Trophoblast cell (in vitro differentiated cells and primary cell): ENCODE data around the gene RNF126. TPM values are rescaled to one million over a fixed set of nuclear protein-coding genes. Genes with fewer than 3 reads are reported as not detected.

Experiments used
- DNase-seq, 2 donors: peaks; one replicate each; pipeline ENCODE4 v3.0.0-alpha.2; 2016
- H2AFZ ChIP-seq: 2 replicates; pipeline ENCODE4 v1.6.1; 2013; ENCODE audit warnings: low read length, moderate library complexity, mild to moderate bottlenecking; ENCODE audit not compliant: insufficient read depth, poor library complexity
- H2AK5ac ChIP-seq: 2 replicates; pipeline ENCODE4 v1.6.1; 2013; ENCODE audit warnings: mild to moderate bottlenecking, low read length
- H2BK120ac ChIP-seq: 2 replicates; pipeline ENCODE4 v1.6.1; 2013; ENCODE audit warnings: low read length, mild to moderate bottlenecking, moderate library complexity; ENCODE audit not compliant: insufficient read depth, poor library complexity
- H2BK12ac ChIP-seq: 2 replicates; pipeline ENCODE4 v1.6.1; 2013; ENCODE audit warnings: mild to moderate bottlenecking, low read length, moderate library complexity
- H2BK5ac ChIP-seq: 2 replicates; pipeline ENCODE4 v1.6.1; 2013; ENCODE audit warnings: low read length, low read depth, moderate library complexity, mild to moderate bottlenecking; ENCODE audit not compliant: poor library complexity
- H3K14ac ChIP-seq: 2 replicates; pipeline ENCODE4 v1.6.1; 2013; ENCODE audit warnings: mild to moderate bottlenecking, low read length
- H3K18ac ChIP-seq: 2 replicates; pipeline ENCODE4 v1.6.1; 2013; ENCODE audit warnings: mild to moderate bottlenecking, low read length
- H3K23ac ChIP-seq: 2 replicates; pipeline ENCODE4 v1.6.1; 2013; ENCODE audit warnings: low read length
- H3K27ac ChIP-seq: 2 replicates; pipeline ENCODE4 v1.5.1; 2013; ENCODE audit warnings: low read depth, mild to moderate bottlenecking, inconsistent platforms, low read length, moderate library complexity
- H3K27me3 ChIP-seq: 2 replicates; pipeline ENCODE4 v1.6.1; 2013; ENCODE audit warnings: inconsistent platforms, mild to moderate bottlenecking, low read length, moderate library complexity; ENCODE audit not compliant: insufficient read depth
- H3K36me3 ChIP-seq, 2 experiments: 1 replicate in 1 of 2; 2 replicates in 1 of 2; pipeline ENCODE4 v1.6.1; 2013; ENCODE audit warnings: low read length in 2 of 2, mild to moderate bottlenecking in 2 of 2, moderate library complexity in 1 of 2; ENCODE audit not compliant: insufficient read depth in 2 of 2, control insufficient read depth in 1 of 2
- H3K4ac ChIP-seq: 2 replicates; pipeline ENCODE4 v1.6.1; 2013; ENCODE audit warnings: low read depth, mild to moderate bottlenecking, low read length, moderate library complexity
- H3K4me1 ChIP-seq, 2 experiments: 1 replicate in 1 of 2; 2 replicates in 1 of 2; pipeline ENCODE4 v1.6.1; 2013; ENCODE audit warnings: low read length in 2 of 2, mild to moderate bottlenecking in 2 of 2, moderate library complexity in 1 of 2; ENCODE audit not compliant: insufficient read depth in 2 of 2, control insufficient read depth in 1 of 2
- H3K4me2 ChIP-seq: 2 replicates; pipeline ENCODE4 v1.6.1; 2013; ENCODE audit warnings: inconsistent platforms, mild to moderate bottlenecking, low read length, moderate library complexity
- H3K4me3 ChIP-seq: 2 replicates; pipeline ENCODE4 v1.5.1; 2013; ENCODE audit warnings: mild to moderate bottlenecking, low read depth, low read length, inconsistent platforms
- H3K79me1 ChIP-seq: one replicate; pipeline ENCODE4 v1.6.1; 2013; ENCODE audit warnings: low read length
- H3K79me2 ChIP-seq: 2 replicates; pipeline ENCODE4 v1.6.1; 2013; ENCODE audit warnings: low read length, mild to moderate bottlenecking; ENCODE audit not compliant: control insufficient read depth, insufficient read depth, poor library complexity
- H3K9ac ChIP-seq: 2 replicates; pipeline ENCODE4 v1.6.1; 2013; ENCODE audit warnings: mild to moderate bottlenecking, low read length
- H3K9me3 ChIP-seq: 2 replicates; pipeline ENCODE4 v1.6.1; 2013; ENCODE audit warnings: low read depth, mild to moderate bottlenecking, control low read depth, inconsistent platforms, low read length; ENCODE audit not compliant: insufficient read depth
- H4K12ac ChIP-seq: 2 replicates; pipeline ENCODE4 v1.6.1; 2013; ENCODE audit warnings: low read depth, mild to moderate bottlenecking, low read length, moderate library complexity
- H4K8ac ChIP-seq: 2 replicates; pipeline ENCODE4 v1.6.1; 2013; ENCODE audit warnings: low read depth, mild to moderate bottlenecking, low read length, moderate library complexity
- H4K91ac ChIP-seq: one replicate; pipeline ENCODE4 v1.6.1; 2013; ENCODE audit warnings: low read depth, mild to moderate bottlenecking, low read length, moderate library complexity
- WGBS: extraction: QIAGEN DNeasy Blood & Tissue Kit; methylation state at CpG from one replicate; pipeline ENCODE4 v1.1.7; 2013; ENCODE audit warnings: missing lambda C conversion rate; ENCODE audit not compliant: insufficient read length, insufficient coverage; ENCODE audit errors: extremely low coverage; 5-methylcytosine and 5-hydroxymethylcytosine counted together
- polyA plus RNA-seq: library from polyadenylated mRNA; stranded (reverse); fragments of 200-250 nt; gene quantifications from 2 replicates; pipeline ENCODE4 v1.2.3, GENCODE V29; 2013

The RNF126 gene
- polyA plus RNA-seq = 70.7 and 73.5 TPM in 2 replicates

- Histone ChIP-seq H3K79me2 (peaks cover 47% of the 10 kb centered on the region), H3K18ac (peak within 1 kb of the TSS; percentile 87), H4K91ac (peak within 1 kb of the TSS; percentile 89), H3K27me3 (no peaks in the 10 kb centered on the region), H3K4me3 (peak within 1 kb of the TSS; percentile 98), H3K14ac (peak within 1 kb of the TSS; percentile 95), H3K9ac (peak within 1 kb of the TSS; percentile 99), H2BK120ac (peak within 1 kb of the TSS; percentile 87), H2AK5ac (peak within 1 kb of the TSS; percentile 91), H4K8ac (peak within 1 kb of the TSS; percentile 91), H3K4me1 (peaks cover 11 to 18% of the 10 kb centered on the region in 2 experiments), H3K36me3 (peaks cover 13 to 24% of the 10 kb centered on the region in 2 experiments), H3K4me2 (peak within 1 kb of the TSS; percentile 85), H3K27ac (peak within 1 kb of the TSS; percentile 75), H3K9me3 (peaks cover 9% of the 10 kb centered on the region), H4K12ac (peak within 1 kb of the TSS; percentile 91), H3K23ac (no peak within 1 kb of the TSS), H2AFZ (peak within 1 kb of the TSS; percentile 87), H2BK12ac (peak within 1 kb of the TSS; percentile 41), H3K4ac (peak within 1 kb of the TSS; percentile 99), H3K79me1 (peaks cover 14% of the 10 kb centered on the region), H2BK5ac (peak within 1 kb of the TSS; percentile 70)
- no CpG with 5 or more reads among the region's 97 CpGs for WGBS
- peak; percentile 76 to 91 for DNase-seq
Observed at GRCh38 chr19:662962-663681, at the start of gene RNF126. Gene RNF126 (minus strand): TSS chr19:663214. CDS start chr19:663121, 93 bp downstream.

- H2AK5ac ChIP-seq = no peak overlapping the region
- H3K4me1 ChIP-seq = peaks cover 0 to 3% of the 10 kb centered on the region in 2 experiments
- H3K4ac ChIP-seq = no peak overlapping the region
- H3K4me2 ChIP-seq = no peak overlapping the region
- no peak overlapping the region for H3K27ac ChIP-seq
- H3K9ac ChIP-seq = no peak overlapping the region
- H3K27me3 ChIP-seq = peaks cover 7% of the 10 kb centered on the region
- no peak overlapping the region for H3K4me3 ChIP-seq
- no peak overlapping the region for H2AFZ ChIP-seq
- H3K79me2 ChIP-seq = no peaks in the 10 kb centered on the region
- no peaks in the 10 kb centered on the region for H3K79me1 ChIP-seq
- H3K14ac ChIP-seq = no peak overlapping the region
- H2BK12ac ChIP-seq = no peak overlapping the region
- H3K9me3 ChIP-seq = peaks cover 10% of the 10 kb centered on the region
- no peak overlapping the region for H3K18ac ChIP-seq
- no peak overlapping the region for H3K23ac ChIP-seq
- no peak overlapping the region for H2BK5ac ChIP-seq
- peaks cover 2 to 4% of the 10 kb centered on the region in 2 experiments for H3K36me3 ChIP-seq
- H4K12ac ChIP-seq = no peak overlapping the region
- no peak overlapping the region for H2BK120ac ChIP-seq
- no peak for DNase-seq
- H4K8ac ChIP-seq = no peak overlapping the region
- no CpG with 5 or more reads among the region's 8 CpGs for WGBS
- H4K91ac ChIP-seq = no peak overlapping the region
Observed at GRCh38 chr19:711254-711653, 48.2 kb upstream of the RNF126 start.

- Histone ChIP-seq H2BK120ac (no peak overlapping the region), H3K4me3 (no peak overlapping the region), H2BK5ac (no peak overlapping the region), H3K9ac (no peak overlapping the region), H3K4ac (no peak overlapping the region), H3K27ac (no peak overlapping the region), H3K9me3 (peaks cover 8% of the 10 kb centered on the region), H2AK5ac (no peak overlapping the region), H3K18ac (no peak overlapping the region), H3K14ac (no peak overlapping the region), H3K79me2 (no peaks in the 10 kb centered on the region), H2AFZ (no peak overlapping the region), H3K23ac (no peak overlapping the region), H3K4me1 (peaks cover 0 to 3% of the 10 kb centered on the region in 2 experiments), H2BK12ac (no peak overlapping the region), H3K79me1 (no peaks in the 10 kb centered on the region), H3K27me3 (peaks cover 7% of the 10 kb centered on the region), H4K8ac (no peak overlapping the region), H4K91ac (no peak overlapping the region), H3K4me2 (no peak overlapping the region), H3K36me3 (peaks cover 2 to 4% of the 10 kb centered on the region in 2 experiments), H4K12ac (no peak overlapping the region)
- no peak for DNase-seq
- WGBS = no CpG with 5 or more reads among the region's 21 CpGs
Observed at GRCh38 chr19:710767-711166, 47.8 kb upstream of the RNF126 start.

- H4K12ac ChIP-seq = peak overlapping the region; percentile 51
- H2AK5ac ChIP-seq = no peak overlapping the region
- no peak overlapping the region for H3K9ac ChIP-seq
- no CpG with 5 or more reads among the region's 27 CpGs for WGBS
- H2AFZ ChIP-seq = no peak overlapping the region
- no peak for DNase-seq
- peak overlapping the region; percentile 32 for H3K14ac ChIP-seq
- no peak overlapping the region for H3K27ac ChIP-seq
- no peak overlapping the region for H3K4ac ChIP-seq
- no peaks in the 10 kb centered on the region for H3K79me2 ChIP-seq
- no peak overlapping the region for H2BK5ac ChIP-seq
- peaks cover 0 to 3% of the 10 kb centered on the region in 2 experiments for H3K4me1 ChIP-seq
- H3K27me3 ChIP-seq = peaks cover 7% of the 10 kb centered on the region
- H2BK12ac ChIP-seq = no peak overlapping the region
- H3K79me1 ChIP-seq = no peaks in the 10 kb centered on the region
- peaks cover 0 to 2% of the 10 kb centered on the region in 2 experiments for H3K36me3 ChIP-seq
- peaks cover 2% of the 10 kb centered on the region for H3K9me3 ChIP-seq
- peak overlapping the region; percentile 13 for H3K4me3 ChIP-seq
- no peak overlapping the region for H2BK120ac ChIP-seq
- H3K4me2 ChIP-seq = peak overlapping the region; percentile 98
- H4K8ac ChIP-seq = no peak overlapping the region
- peak overlapping the region; percentile 22 for H3K18ac ChIP-seq
- no peak overlapping the region for H3K23ac ChIP-seq
- H4K91ac ChIP-seq = no peak overlapping the region
Observed at GRCh38 chr19:709965-710571, 47.1 kb upstream of the RNF126 start.
